ENCODE measurements around the gene E2F1.

E2F1 gene

DNA sequence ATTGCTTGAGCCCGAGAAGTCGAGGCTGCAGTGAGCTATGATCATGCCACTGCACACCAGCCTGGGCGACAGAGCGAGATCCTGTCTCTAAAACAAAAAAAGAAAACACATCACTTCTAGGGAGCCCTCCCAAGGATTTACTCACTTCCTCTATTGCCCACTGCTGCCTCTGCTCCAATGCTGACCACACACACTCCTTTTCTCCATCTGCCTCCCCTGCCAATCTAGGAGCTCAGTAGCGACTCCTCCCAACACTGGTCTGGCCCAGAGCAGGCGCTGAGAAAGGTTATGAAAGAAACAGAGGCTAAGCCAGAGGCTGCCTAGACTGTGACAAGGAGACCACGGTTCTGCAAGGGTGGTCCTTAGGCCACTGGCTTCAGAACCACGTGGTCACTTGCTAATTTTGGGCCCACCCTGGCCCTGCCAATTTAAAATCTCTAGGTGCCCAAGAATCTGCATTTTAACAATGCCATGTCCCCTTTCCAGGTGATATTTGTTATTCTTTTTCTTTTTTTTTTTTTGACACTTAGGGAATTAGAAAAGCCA, 1.3 kb upstream of the E2F1 start:
- DNase-seq, result no peak

DNA sequence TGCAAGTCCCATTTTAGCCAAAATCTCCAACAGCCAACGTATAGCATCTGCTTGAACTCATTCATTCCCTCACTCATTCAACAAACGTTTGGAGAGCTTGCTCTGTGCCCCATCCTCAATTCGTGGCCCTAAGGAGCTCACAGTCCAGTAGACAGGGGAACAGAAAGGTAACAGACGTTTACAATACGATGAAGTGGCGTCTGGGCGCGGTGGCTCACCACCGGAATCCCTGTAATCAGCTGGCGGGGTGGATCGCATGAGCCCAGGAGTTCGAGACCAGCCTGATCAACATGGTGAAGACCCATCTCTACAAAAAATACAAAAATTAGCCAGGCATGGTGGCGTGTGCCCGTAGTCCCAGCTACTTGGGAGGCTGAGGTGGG, 790 bp upstream of the E2F1 start:
- no peak for DNase-seq

GRCh38 chr20:33685328-33686099, 671 bp downstream of the E2F1 start:
- DNase-seq, result peak; percentile 29 to 77 (median 74)

DNA sequence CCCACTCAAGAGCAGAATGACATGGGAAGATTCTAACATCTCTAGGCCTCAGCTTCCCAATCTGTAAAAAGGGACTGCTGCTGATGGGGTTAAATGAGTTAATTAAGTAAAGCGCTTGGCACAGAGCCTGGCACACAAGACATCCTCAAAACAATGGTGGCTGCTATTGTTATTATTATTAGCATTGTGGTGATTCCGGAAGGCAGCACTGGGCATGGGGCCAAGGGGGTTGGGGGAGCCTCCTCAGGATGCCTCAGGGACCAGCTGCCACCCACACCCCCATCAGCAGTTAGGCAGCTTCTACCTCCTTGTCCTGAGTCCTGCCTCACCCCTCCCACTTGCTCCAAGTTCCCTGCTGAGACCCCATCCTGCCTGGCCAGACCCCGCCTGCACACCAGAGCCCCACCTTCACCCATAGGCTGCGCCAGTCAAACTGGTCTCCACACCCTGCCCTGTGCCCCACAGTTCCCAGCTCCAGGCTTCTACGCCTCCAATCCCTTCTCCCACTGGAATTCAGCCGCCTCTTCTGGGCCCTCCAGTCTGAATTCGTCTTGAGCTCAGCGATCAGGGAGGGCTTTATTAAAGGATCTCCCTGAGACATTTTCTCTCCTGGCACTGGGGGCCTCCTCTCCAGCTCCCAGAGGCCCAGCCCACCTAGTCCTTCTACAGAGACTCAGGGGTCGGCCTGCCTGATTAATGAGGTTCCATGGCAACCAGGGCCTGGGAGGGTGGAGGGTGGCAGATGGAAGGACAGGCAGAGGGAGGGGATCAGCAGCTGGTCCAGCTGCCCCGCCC, 1.5 kb downstream of the E2F1 start:
- DNase-seq, result peak in 2 of 3 experiments; percentile 72 to 86

DNA sequence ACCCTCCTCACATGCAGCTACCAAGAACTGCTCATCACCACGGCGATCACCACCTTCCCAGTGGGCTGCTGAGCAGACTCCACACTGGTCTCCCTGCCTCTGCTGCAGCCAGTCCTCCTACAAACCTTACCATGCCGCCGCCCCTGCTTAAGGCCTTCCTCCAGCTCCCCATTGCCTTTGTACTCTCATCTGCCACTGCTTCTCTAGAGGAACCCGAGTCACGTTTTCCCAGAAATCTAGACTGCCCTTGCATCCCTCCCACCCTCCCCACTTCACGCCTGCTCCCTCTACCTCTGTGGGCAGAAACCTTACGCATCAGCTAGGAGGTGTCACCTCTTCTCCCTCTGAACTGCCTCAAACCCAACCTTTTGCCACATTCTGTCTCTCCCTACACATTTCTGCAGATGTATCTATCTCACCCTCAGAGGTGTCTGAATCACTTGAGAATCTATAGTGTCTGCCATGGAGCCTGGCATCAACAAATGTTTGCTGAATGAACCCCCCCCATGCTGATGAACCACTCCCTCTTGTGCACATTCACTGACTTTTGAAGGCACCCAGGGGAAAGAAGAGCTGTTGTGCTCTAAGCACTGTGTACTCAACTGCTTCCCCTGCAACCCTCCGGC, 4.3 kb downstream of the E2F1 start:
- DNase-seq, result peak in 1 of 3 experiments; percentile 33

- no peak for DNase-seq
These were observed 4.9 kb downstream of the E2F1 start for GRCh38 chr20:33681288-33681687.

- DNase-seq, result no peak
These were observed 5.5 kb downstream of the E2F1 start for GRCh38 chr20:33680686-33681085.

DNA sequence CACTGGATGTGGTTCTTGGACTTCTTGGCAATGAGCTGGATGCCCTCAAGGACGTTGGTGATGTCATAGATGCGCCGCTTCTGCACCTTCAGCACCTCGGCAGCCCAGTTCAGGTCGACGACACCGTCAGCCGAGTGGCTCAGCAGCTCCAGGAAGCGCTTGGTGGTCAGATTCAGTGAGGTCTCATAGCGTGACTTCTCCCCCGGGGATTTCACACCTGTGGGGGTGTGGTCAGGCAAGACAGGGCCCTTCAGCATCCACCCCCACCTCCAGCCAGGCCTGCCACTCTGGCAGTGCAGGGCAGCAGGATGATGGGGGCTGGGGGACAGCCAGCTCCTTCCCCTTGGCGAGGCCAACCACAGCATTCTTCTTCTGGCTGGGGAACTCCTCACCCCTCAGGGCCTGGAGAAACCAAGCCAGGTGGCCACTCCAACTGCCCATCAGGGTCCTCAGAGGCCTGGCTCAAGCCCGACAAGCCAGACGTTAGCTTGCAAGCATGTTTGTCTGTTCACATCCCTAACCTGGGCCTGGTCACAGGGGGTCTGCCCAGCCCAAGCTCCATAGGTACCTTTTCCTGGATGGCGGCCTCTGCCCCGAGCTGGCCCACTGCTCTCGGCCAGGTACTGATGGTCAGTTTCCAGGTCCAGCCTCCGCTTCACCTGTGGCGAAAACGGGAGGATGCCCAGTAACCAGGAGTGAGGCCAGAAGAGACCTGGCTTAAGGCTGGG, 6.3 kb downstream of the E2F1 start:
- no peak for DNase-seq

GRCh38 chr20:33677991-33678702, 8.0 kb downstream of the E2F1 start:
- no peak for DNase-seq

- no peak for DNase-seq
These were observed 9.2 kb downstream of the E2F1 start for GRCh38 chr20:33676652-33677645.

DNA sequence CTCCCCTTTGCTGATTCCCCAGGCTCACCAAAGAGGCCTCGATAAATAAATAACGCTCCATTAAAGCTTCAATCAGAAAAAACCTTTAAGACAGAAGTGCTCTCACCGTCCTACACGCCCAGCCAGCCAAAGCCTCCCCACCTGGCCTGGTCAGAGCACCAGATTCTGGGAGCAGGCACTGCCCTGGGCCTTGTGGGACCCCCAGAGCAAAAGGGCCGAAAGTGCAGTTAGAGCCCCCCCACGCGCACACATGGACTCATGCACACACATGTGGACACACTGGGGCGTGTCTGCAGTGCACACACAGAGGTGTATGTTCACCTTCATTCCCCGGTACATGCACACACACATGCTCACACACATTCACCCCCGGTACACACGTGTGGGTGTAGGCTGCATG, 10.1 kb downstream of the E2F1 start:
- DNase-seq, result no peak

GRCh38 chr20:33675136-33675959, 10.8 kb downstream of the E2F1 start:
- no peak for DNase-seq

GRCh38 chr20:33674294-33675135, 11.7 kb downstream of the E2F1 start, which contains the start of gene NECAB3:
Gene NECAB3, minus strand, starts transcription at chr20:33674428. Its CDS starts 76 bp downstream, at chr20:33674352.
- DNase-seq, result peak; percentile 86 to 93 (median 91)

GRCh38 chr20:33673410-33674293, 12.5 kb downstream of the E2F1 start:
- peak in 2 of 3 experiments; percentile 57 to 60 for DNase-seq

DNA sequence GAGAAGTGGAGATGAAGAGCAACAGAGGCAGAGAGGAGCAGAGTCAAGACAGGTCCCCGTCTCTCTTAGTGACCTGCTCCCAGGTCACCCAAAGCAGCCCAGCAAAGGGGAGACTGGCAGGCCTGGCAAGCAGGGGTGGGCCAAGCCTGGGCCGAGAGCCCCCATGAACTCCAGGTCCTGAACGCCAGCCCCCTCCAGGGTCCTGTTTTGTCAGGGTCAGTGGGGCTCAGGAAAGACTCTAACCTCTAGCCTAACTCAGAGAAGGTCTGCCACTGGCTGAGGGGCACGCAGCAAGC, 13.1 kb downstream of the E2F1 start:
- DNase-seq, result no peak

DNA sequence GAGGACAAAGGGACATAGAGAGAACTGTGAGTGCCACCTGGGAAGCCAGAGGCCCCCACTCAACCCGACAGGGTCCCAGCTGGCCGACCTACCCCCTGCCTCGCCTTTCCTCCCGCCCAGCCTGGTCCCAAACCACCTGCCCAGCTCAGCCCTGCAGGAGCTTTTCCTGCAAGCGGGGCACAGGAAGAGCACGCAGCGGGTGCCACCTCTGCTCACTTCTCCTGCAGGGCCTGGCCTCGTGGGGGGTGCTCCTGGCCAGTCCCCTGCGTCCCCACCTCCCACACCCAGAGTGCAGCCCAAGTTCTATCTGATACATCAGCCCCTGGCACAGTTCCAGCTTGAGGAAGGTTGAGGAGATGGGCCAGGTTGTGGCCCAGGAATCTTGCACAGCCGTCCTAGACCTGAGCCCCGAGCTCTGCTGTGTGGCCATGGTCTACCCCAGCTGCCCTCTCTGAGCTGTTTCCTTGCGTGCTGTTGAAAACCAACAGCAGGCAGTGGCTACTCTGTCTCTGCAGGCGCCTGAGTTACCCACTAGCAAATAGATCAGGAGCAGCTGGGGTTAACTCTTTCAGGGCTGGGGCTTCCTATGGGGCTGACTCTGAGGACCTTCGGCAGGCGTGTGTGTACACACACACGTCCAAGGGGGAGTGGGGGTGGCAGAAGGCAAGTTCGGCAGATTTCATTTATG, 13.6 kb downstream of the E2F1 start:
- DNase-seq, result peak in 2 of 3 experiments; percentile 84 to 89

All from NCI-H1417 (cell line).